ENCODE measurements around the gene LRRC8E.

The LRRC8E gene

GRCh38 chr19:7849631-7849999 lies 38.7 kb upstream of the LRRC8E start:
- H3K4me3 ChIP-seq (ENCODE audit: low read length) = no peak overlapping the region
- no peak overlapping the region for H2AFZ ChIP-seq (ENCODE audit: low read depth, low read length)
- H3K4me1 ChIP-seq (ENCODE audit: insufficient read depth, low read length) = peaks cover 26% of the 10 kb centered on the region
- H3K9me3 ChIP-seq (ENCODE audit: low read length) = no peaks in the 10 kb centered on the region
- H3K36me3 ChIP-seq (ENCODE audit: insufficient read depth, low read length) = no peaks in the 10 kb centered on the region
- H3K27me3 ChIP-seq (ENCODE audit: insufficient read depth, low read length) = no peaks in the 10 kb centered on the region

GRCh38 chr19:7850000-7850813 lies 38.1 kb upstream of the LRRC8E start:
- no peak overlapping the region for H3K4me3 ChIP-seq (ENCODE audit: low read length)
- H3K36me3 ChIP-seq (ENCODE audit: insufficient read depth, low read length) = no peaks in the 10 kb centered on the region
- H3K27me3 ChIP-seq (ENCODE audit: insufficient read depth, low read length) = no peaks in the 10 kb centered on the region
- peaks cover 26% of the 10 kb centered on the region for H3K4me1 ChIP-seq (ENCODE audit: insufficient read depth, low read length)
- H2AFZ ChIP-seq (ENCODE audit: low read depth, low read length) = no peak overlapping the region
- H3K9me3 ChIP-seq (ENCODE audit: low read length) = no peaks in the 10 kb centered on the region

- Histone ChIP-seq H3K4me1 (ENCODE audit: insufficient read depth, low read length) (peaks cover 26% of the 10 kb centered on the region), H3K9me3 (ENCODE audit: low read length) (no peaks in the 10 kb centered on the region), H3K36me3 (ENCODE audit: insufficient read depth, low read length) (no peaks in the 10 kb centered on the region), H2AFZ (ENCODE audit: low read depth, low read length) (no peak overlapping the region), H3K4me3 (ENCODE audit: low read length) (no peak overlapping the region), H3K27me3 (ENCODE audit: insufficient read depth, low read length) (no peaks in the 10 kb centered on the region)
Observed at GRCh38 chr19:7850945-7851622, 37.2 kb upstream of the LRRC8E start.

GRCh38 chr19:7851623-7852500 lies 36.4 kb upstream of the LRRC8E start:
- Histone ChIP-seq H3K27me3 (ENCODE audit: insufficient read depth, low read length) (no peaks in the 10 kb centered on the region), H3K4me1 (ENCODE audit: insufficient read depth, low read length) (peaks cover 26% of the 10 kb centered on the region), H3K36me3 (ENCODE audit: insufficient read depth, low read length) (no peaks in the 10 kb centered on the region), H2AFZ (ENCODE audit: low read depth, low read length) (no peak overlapping the region), H3K4me3 (ENCODE audit: low read length) (no peak overlapping the region), H3K9me3 (ENCODE audit: low read length) (no peaks in the 10 kb centered on the region)

- Histone ChIP-seq H3K4me1 (ENCODE audit: insufficient read depth, low read length) (peaks cover 26% of the 10 kb centered on the region), H3K4me3 (ENCODE audit: low read length) (no peak overlapping the region), H3K9me3 (ENCODE audit: low read length) (no peaks in the 10 kb centered on the region), H3K27me3 (ENCODE audit: insufficient read depth, low read length) (no peaks in the 10 kb centered on the region), H3K36me3 (ENCODE audit: insufficient read depth, low read length) (no peaks in the 10 kb centered on the region), H2AFZ (ENCODE audit: low read depth, low read length) (no peak overlapping the region)
Observed at GRCh38 chr19:7852851-7853769, 35.2 kb upstream of the LRRC8E start.

GRCh38 chr19:7853770-7854128 lies 34.6 kb upstream of the LRRC8E start:
- peaks cover 26% of the 10 kb centered on the region for H3K4me1 ChIP-seq (ENCODE audit: insufficient read depth, low read length)
- no peak overlapping the region for H3K4me3 ChIP-seq (ENCODE audit: low read length)
- no peaks in the 10 kb centered on the region for H3K9me3 ChIP-seq (ENCODE audit: low read length)
- H2AFZ ChIP-seq (ENCODE audit: low read depth, low read length) = no peak overlapping the region
- H3K27me3 ChIP-seq (ENCODE audit: insufficient read depth, low read length) = no peaks in the 10 kb centered on the region
- no peaks in the 10 kb centered on the region for H3K36me3 ChIP-seq (ENCODE audit: insufficient read depth, low read length)

- Histone ChIP-seq H3K4me1 (ENCODE audit: insufficient read depth, low read length) (peaks cover 21% of the 10 kb centered on the region), H2AFZ (ENCODE audit: low read depth, low read length) (no peak overlapping the region), H3K36me3 (ENCODE audit: insufficient read depth, low read length) (peaks cover 3% of the 10 kb centered on the region), H3K9me3 (ENCODE audit: low read length) (no peaks in the 10 kb centered on the region), H3K27me3 (ENCODE audit: insufficient read depth, low read length) (no peaks in the 10 kb centered on the region), H3K4me3 (ENCODE audit: low read length) (no peak overlapping the region)
Observed at GRCh38 chr19:7855426-7856108, 32.7 kb upstream of the LRRC8E start.

- H3K4me1 ChIP-seq (ENCODE audit: insufficient read depth, low read length) = peaks cover 21% of the 10 kb centered on the region
- H3K27me3 ChIP-seq (ENCODE audit: insufficient read depth, low read length) = no peaks in the 10 kb centered on the region
- no peak overlapping the region for H3K4me3 ChIP-seq (ENCODE audit: low read length)
- no peak overlapping the region for H2AFZ ChIP-seq (ENCODE audit: low read depth, low read length)
- H3K9me3 ChIP-seq (ENCODE audit: low read length) = no peaks in the 10 kb centered on the region
- H3K36me3 ChIP-seq (ENCODE audit: insufficient read depth, low read length) = peaks cover 3% of the 10 kb centered on the region
Observed at GRCh38 chr19:7856109-7856591, 32.2 kb upstream of the LRRC8E start.

GRCh38 chr19:7856679-7857663 lies 31.3 kb upstream of the LRRC8E start:
- no peaks in the 10 kb centered on the region for H3K9me3 ChIP-seq (ENCODE audit: low read length)
- no peaks in the 10 kb centered on the region for H3K27me3 ChIP-seq (ENCODE audit: insufficient read depth, low read length)

GRCh38 chr19:7857727-7858108 lies 30.6 kb upstream of the LRRC8E start:
- Histone ChIP-seq H3K27me3 (ENCODE audit: insufficient read depth, low read length) (no peaks in the 10 kb centered on the region), H3K4me3 (ENCODE audit: low read length) (no peak overlapping the region), H3K9me3 (ENCODE audit: low read length) (no peaks in the 10 kb centered on the region), H3K36me3 (ENCODE audit: insufficient read depth, low read length) (peaks cover 3% of the 10 kb centered on the region), H3K4me1 (ENCODE audit: insufficient read depth, low read length) (peaks cover 7% of the 10 kb centered on the region), H2AFZ (ENCODE audit: low read depth, low read length) (no peak overlapping the region)

More at GRCh38 chr19:7856679-7857663, 31.3 kb upstream of the LRRC8E start:
- no peak overlapping the region for H2AFZ ChIP-seq (ENCODE audit: low read depth, low read length)
- peaks cover 3% of the 10 kb centered on the region for H3K36me3 ChIP-seq (ENCODE audit: insufficient read depth, low read length)
- H3K4me3 ChIP-seq (ENCODE audit: low read length) = no peak overlapping the region
- peaks cover 14% of the 10 kb centered on the region for H3K4me1 ChIP-seq (ENCODE audit: insufficient read depth, low read length)

GRCh38 chr19:7858109-7858770 lies 30.1 kb upstream of the LRRC8E start:
- Histone ChIP-seq H3K36me3 (ENCODE audit: insufficient read depth, low read length) (peaks cover 3% of the 10 kb centered on the region), H2AFZ (ENCODE audit: low read depth, low read length) (no peak overlapping the region), H3K9me3 (ENCODE audit: low read length) (no peaks in the 10 kb centered on the region), H3K4me1 (ENCODE audit: insufficient read depth, low read length) (peaks cover 3% of the 10 kb centered on the region), H3K4me3 (ENCODE audit: low read length) (no peak overlapping the region), H3K27me3 (ENCODE audit: insufficient read depth, low read length) (no peaks in the 10 kb centered on the region)
